IMR-90 (cell line): Measurements from ENCODE around the gene COG4. TPM values are rescaled to one million over a fixed set of nuclear protein-coding genes. Genes with fewer than 3 reads are reported as not detected.

ENCODE experiments used
- ATAC-seq: fragments of 200-7000 bp; cut with Tn5 transposase; 2 replicates; pipeline ENCODE4 v1.9.1; 2020; ENCODE audit warnings: low read depth, mild to moderate bottlenecking, moderate library complexity
- BruUV-seq: library from RNA; stranded (reverse); fragments of 400-500 nt; replicated peaks from 2 replicates; lab custom pipeline; 2021; lab: Mats Ljungman, UMichigan
- CTCF ChIA-PET: fragments of 300-600 bp; formaldehyde crosslinking; extraction: SDS; loops from one replicate; lab custom pipeline; 2021; ENCODE audit warnings: antibody characterized with exemption; lab: Yijun Ruan, JAX
- POLR2A ChIA-PET: fragments of 300-600 bp; sonication (Branson Sonifier 250); formaldehyde crosslinking; loops from one replicate; lab custom pipeline; 2022; ENCODE audit warnings: antibody characterized with exemption; ENCODE audit not compliant: unreplicated experiment; lab: Charles Lee
- DNase-seq: peaks from one replicate; pipeline ENCODE4 v3.0.0; 2013
- H2AFZ ChIP-seq: replicated peaks from 2 replicates; pipeline ENCODE3; 2013; ENCODE audit warnings: low read length, mild to moderate bottlenecking; ENCODE audit not compliant: poor library complexity
- H2AK5ac ChIP-seq: 2 replicates; pipeline ENCODE4 v1.6.1; 2013; ENCODE audit warnings: low read depth, low read length, inconsistent platforms
- H2AK9ac ChIP-seq: replicated peaks from 2 replicates; pipeline ENCODE3; 2013; ENCODE audit warnings: mild to moderate bottlenecking, low read depth, low read length, moderate library complexity; ENCODE audit not compliant: poor library complexity
- H2BK120ac ChIP-seq: 2 replicates; pipeline ENCODE4 v1.6.1; 2013; ENCODE audit warnings: low read depth, low read length, inconsistent platforms
- H2BK15ac ChIP-seq: 3 replicates; pipeline ENCODE4 v1.6.1; 2013; ENCODE audit warnings: low read depth, low read length, inconsistent platforms
- H2BK20ac ChIP-seq: 2 replicates; pipeline ENCODE4 v1.6.1; 2013; ENCODE audit warnings: low read depth, mild to moderate bottlenecking, inconsistent platforms, low read length, moderate library complexity
- H2BK5ac ChIP-seq: 2 replicates; pipeline ENCODE4 v1.6.1; 2013; ENCODE audit warnings: mild to moderate bottlenecking, low read depth, low read length, inconsistent platforms; ENCODE audit not compliant: poor library complexity, severe bottlenecking
- H3K14ac ChIP-seq: replicated peaks from 2 replicates; pipeline ENCODE4 v1.6.1; 2013; ENCODE audit warnings: low read depth, low read length, inconsistent platforms
- H3K18ac ChIP-seq: 2 replicates; pipeline ENCODE4 v1.6.1; 2013; ENCODE audit warnings: low read depth, low read length, control low read depth
- H3K23ac ChIP-seq: 2 replicates; pipeline ENCODE4 v1.6.1; 2013; ENCODE audit warnings: low read depth, low read length, inconsistent platforms
- H3K27ac ChIP-seq: 2 replicates; pipeline ENCODE4 v1.5.1; 2013; ENCODE audit warnings: mild to moderate bottlenecking, control low read depth, low read length; ENCODE audit not compliant: insufficient read depth
- H3K27me3 ChIP-seq: 2 replicates; pipeline ENCODE4 v1.6.1; 2013; ENCODE audit warnings: low read length; ENCODE audit not compliant: control insufficient read depth, insufficient read depth
- H3K36me3 ChIP-seq: 2 replicates; pipeline ENCODE4 v1.6.1; 2013; ENCODE audit warnings: low read length, mixed read lengths; ENCODE audit not compliant: control insufficient read depth, insufficient read depth
- H3K4ac ChIP-seq: 2 replicates; pipeline ENCODE4 v1.6.1; 2013; ENCODE audit warnings: low read depth, low read length, inconsistent platforms
- H3K4me1 ChIP-seq: 2 replicates; pipeline ENCODE4 v1.6.1; 2013; ENCODE audit warnings: low read length, mixed read lengths; ENCODE audit not compliant: control insufficient read depth, insufficient read depth
- H3K4me2 ChIP-seq: 2 replicates; pipeline ENCODE4 v1.6.1; 2013; ENCODE audit warnings: low read depth, mild to moderate bottlenecking, control low read depth, low read length, moderate library complexity
- H3K4me3 ChIP-seq: 2 replicates; pipeline ENCODE4 v1.5.1; 2013; ENCODE audit warnings: low read depth, mild to moderate bottlenecking, control low read depth, low read length, moderate library complexity; ENCODE audit not compliant: insufficient read depth
- H3K56ac ChIP-seq: 2 replicates; pipeline ENCODE4 v1.6.1; 2013; ENCODE audit warnings: low read length, inconsistent platforms; ENCODE audit not compliant: insufficient read depth; ENCODE audit errors: extremely low read depth
- H3K79me1 ChIP-seq, 2 experiments: 2 replicates each; pipeline ENCODE4 v1.6.1; 2013; ENCODE audit warnings: low read length in 2 of 2, inconsistent platforms in 1 of 2, low read depth in 1 of 2
- H3K9ac ChIP-seq: 2 replicates; pipeline ENCODE4 v1.6.1; 2013; ENCODE audit warnings: low read depth, low read length, control low read depth
- H3K9me1 ChIP-seq: 2 replicates; pipeline ENCODE4 v1.6.1; 2013; ENCODE audit warnings: low read length, inconsistent platforms; ENCODE audit not compliant: insufficient read depth
- H3K9me3 ChIP-seq: 2 replicates; pipeline ENCODE4 v1.6.1; 2013; ENCODE audit warnings: low read length; ENCODE audit not compliant: control insufficient read depth, insufficient read depth
- H4K20me1 ChIP-seq: 2 replicates; pipeline ENCODE4 v1.6.1; 2013; ENCODE audit warnings: low read length, inconsistent platforms; ENCODE audit not compliant: insufficient read depth
- H4K5ac ChIP-seq: 2 replicates; pipeline ENCODE4 v1.6.1; 2013; ENCODE audit warnings: mild to moderate bottlenecking, low read depth, low read length, control low read depth
- H4K8ac ChIP-seq, 2 experiments: 2 replicates each; pipeline ENCODE4 v1.6.1; 2013; ENCODE audit warnings: low read depth in 2 of 2, low read length in 2 of 2, control low read depth in 1 of 2, inconsistent platforms in 1 of 2
- H4K91ac ChIP-seq: 2 replicates; pipeline ENCODE4 v1.6.1; 2013; ENCODE audit warnings: low read depth, low read length, inconsistent platforms; ENCODE audit not compliant: insufficient read depth
- FOS ChIP-seq: fragments of 150-350 bp; IDR thresholded peaks from 2 replicates; pipeline ENCODE4 v1.6.1; 2016; ENCODE audit warnings: low read depth, low read length
- RAD21 ChIP-seq: IDR thresholded peaks from 2 replicates; pipeline ENCODE4 v1.6.1; 2012; ENCODE audit warnings: low read length, improper control_type of control experiment
- RFX5 ChIP-seq: IDR thresholded peaks from 2 replicates; pipeline ENCODE4 v1.8.0; 2012; ENCODE audit warnings: low read depth, mild to moderate bottlenecking, low read length, moderate library complexity
- SMC3 ChIP-seq: fragments of 150-350 bp; IDR thresholded peaks from 2 replicates; pipeline ENCODE4 v1.6.1; 2016; ENCODE audit warnings: low read depth, mild to moderate bottlenecking, antibody characterized with exemption, low read length, moderate library complexity
- USF2 ChIP-seq: fragments of 150-350 bp; IDR thresholded peaks from 2 replicates; pipeline ENCODE4 v1.6.1; 2017; ENCODE audit warnings: mild to moderate bottlenecking, antibody characterized with exemption, low read length, low read depth
- WGBS, 2 experiments: methylation state at CpG; one replicate each; pipeline versions ENCODE4 v1.1.5 to v1.1.7; 2013; ENCODE audit warnings: missing lambda C conversion rate in 2 of 2; ENCODE audit not compliant: insufficient read length in 1 of 2; ENCODE audit errors: extremely low coverage in 2 of 2; 5-methylcytosine and 5-hydroxymethylcytosine counted together
- dilution Hi-C: fragments of 300-500 bp; cut with HindIII; formaldehyde crosslinking; loops from one replicate; pipeline ENCODE4 v1.14.3; 2018; ENCODE audit warnings: low sequenced_read_pairs; ENCODE audit not compliant: unreplicated experiment
- in situ Hi-C: fragments of 300-500 bp; cut with MboI; formaldehyde crosslinking; loops from 3 replicates; pipeline ENCODE4 v1.14.3; 2019; ENCODE audit warnings: low sequenced_read_pairs, inconsistent platforms, mixed read lengths
- intact Hi-C: fragments of 100-400 bp; cut with micrococcal nuclease; formaldehyde crosslinking; loops from 2 replicates; pipeline ENCODE4 v1.10.0; 2022
- polyA plus RNA-seq, 3 experiments: library from polyadenylated mRNA; depleted of rRNA; stranded (reverse); fragments of >200 nt; gene quantifications; 2 replicates each; pipeline ENCODE4 v1.2.3, GENCODE V29; 2012; ENCODE audit warnings: low replicate concordance in 1 of 3
- total RNA-seq: library from RNA; depleted of rRNA; stranded (reverse); fragments of >200 nt; gene quantifications from 2 replicates; pipeline ENCODE4 v1.2.3, GENCODE V29; 2012

The COG4 gene
- total and polyA plus RNA-seq, 2 of the 4 experiments (the other 2 are of a cell fraction): 47.5 to 96.1 TPM

DNA sequence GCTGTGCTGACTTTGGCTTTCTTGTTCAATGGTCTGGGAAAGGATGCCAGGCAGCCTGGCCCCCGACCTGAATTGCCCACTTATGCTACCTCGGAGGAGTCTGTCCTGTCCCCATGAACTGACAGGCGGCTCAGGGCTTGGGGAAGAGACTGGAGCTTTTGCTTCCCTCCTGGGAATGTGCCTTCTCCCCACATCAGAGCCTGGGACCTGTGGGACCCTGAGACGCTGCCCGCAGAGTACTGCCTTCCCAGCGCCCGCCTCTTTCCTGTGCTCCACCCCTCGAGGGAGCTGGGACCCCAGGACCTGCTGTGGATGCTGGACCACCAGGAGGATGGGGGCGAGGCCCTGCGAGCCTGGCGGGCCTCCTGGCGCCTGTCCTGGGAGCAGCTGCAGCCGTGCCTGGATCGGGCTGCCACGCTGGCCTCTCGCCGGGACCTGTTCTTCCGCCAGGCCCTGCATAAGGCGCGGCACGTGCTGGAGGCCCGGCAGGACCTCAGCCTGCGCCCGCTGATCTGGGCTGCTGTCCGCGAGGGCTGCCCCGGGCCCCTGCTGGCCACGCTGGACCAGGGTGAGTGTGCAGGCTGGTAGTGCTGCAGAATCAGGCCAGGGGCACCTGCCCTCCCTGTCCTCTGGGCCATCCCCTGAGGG is 50.4 kb downstream of the COG4 start:
- Histone ChIP-seq H3K4me2 (no peak overlapping the region), H2BK5ac (no peak overlapping the region), H3K18ac (no peak overlapping the region), H3K9me3 (no peaks in the 10 kb centered on the region), H3K56ac (no peak overlapping the region), H3K27ac (no peak overlapping the region), H3K23ac (no peak overlapping the region), H3K14ac (no peak overlapping the region), H2AK5ac (no peak overlapping the region), H4K20me1 (no peaks in the 10 kb centered on the region; the same call in 1 of the 2 replicates), H4K8ac (no peak overlapping the region), H2BK120ac (no peak overlapping the region), H3K9me1 (0 out of 2 replicates have a peak, but pooled peaks cover 8% of the 10 kb centered on the region), H3K36me3 (peaks cover 7% of the 10 kb centered on the region; the same call in 1 of the 2 replicates), H2BK15ac (no peak overlapping the region), H3K27me3 (no peaks in the 10 kb centered on the region), H3K79me1 (peaks cover 0 to 4% of the 10 kb centered on the region in 2 experiments; a peak in 1 of 4 replicates), H3K4ac (no peak overlapping the region), H4K91ac (no peak overlapping the region), H2AK9ac (no peak overlapping the region), H2BK20ac (no peak overlapping the region), H3K4me3 (no peak overlapping the region), H3K9ac (no peak overlapping the region), H3K4me1 (peaks cover 6% of the 10 kb centered on the region), H4K5ac (no peak overlapping the region), H2AFZ (no peak overlapping the region)
- BruUV-seq: no TSS peak
- DNase-seq (no peak), ATAC-seq (no peak)
- TF ChIP-seq RAD21 (no peak), SMC3 (no peak), RFX5 (no peak), FOS (no peak), USF2 (no peak)
- POLR2A ChIA-PET: no interaction called here
- in situ Hi-C loops: no loop called here
- 87% methylated on average over 14 of the region's 28 CpGs; no CpG with 5 or more reads in 1 of the 2 experiments for WGBS, 2 experiments
- dilution Hi-C loops: no loop called here
- intact Hi-C loops: no loop called here
- CTCF ChIA-PET: no interaction called here
